ENCODE results near the gene SBK3. TPM values are rescaled to one million over a fixed set of nuclear protein-coding genes. Genes with fewer than 3 reads are reported as not detected.
A peak's percentile ranks its signal among the peaks of the same experiment; 100 is the strongest.

Gene SBK3
- total RNA-seq, 6 donors from 2014 or later: 0.30 to 1.6 (median 0.94) TPM; not detected in 3

DNA sequence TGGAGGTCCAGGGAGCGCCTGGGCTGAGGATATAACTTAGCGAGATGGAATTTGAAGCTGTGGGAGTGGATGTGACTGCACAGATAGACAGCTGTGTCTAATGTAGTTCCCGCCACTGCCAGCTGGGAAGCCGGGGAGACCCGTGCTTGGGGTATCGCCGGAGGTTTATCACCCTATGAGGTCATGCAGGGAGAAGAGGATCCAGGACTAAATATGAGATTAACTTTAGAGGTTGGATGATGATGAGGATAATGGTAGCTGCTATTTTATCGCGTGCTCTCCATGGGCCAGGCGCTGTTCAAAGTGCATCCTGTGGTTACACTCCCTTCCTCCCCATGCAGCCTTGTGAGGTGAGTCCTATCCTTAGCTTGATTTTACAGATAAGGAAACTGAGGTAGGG lies 37.2 kb downstream of the SBK3 start:
- Histone ChIP-seq H3K4me3 (no peak overlapping the region), H3K9me3 (no peaks in the 10 kb centered on the region), H3K4me1 (peaks cover 4 to 11% (median 7%) of the 10 kb centered on the region in 4 donors), H3K36me3 (no peaks in the 10 kb centered on the region), H3K27me3 (no peaks in the 10 kb centered on the region), H3K27ac (no peak overlapping the region)
- WGBS, 2 donors: 74 to 84% methylated on average over 10 of the region's 10 CpGs
- TF ChIP-seq POLR2AphosphoS5 (IDR thresholded peaks at IDR 0.05): no peak
- no peak for TF ChIP-seq EP300 (IDR thresholded peaks at IDR 0.05)
- no peak for TF ChIP-seq POLR2A (IDR thresholded peaks at IDR 0.05)
- no peak for TF ChIP-seq CTCF (IDR thresholded peaks at IDR 0.05)
- no peak for DNase-seq
- no peak for ATAC-seq (ENCODE audit: low FRiP score in 2 of 2)

GRCh38 chr19:55504981-55505380 lies 40.4 kb downstream of the SBK3 start:
- Histone ChIP-seq H3K9me3 (no peaks in the 10 kb centered on the region), H3K4me1 (peaks cover 4 to 11% (median 7%) of the 10 kb centered on the region in 4 donors), H3K4me3 (no peak overlapping the region), H3K36me3 (no peaks in the 10 kb centered on the region), H3K27me3 (no peaks in the 10 kb centered on the region), H3K27ac (no peak overlapping the region)
- DNase-seq (no peak), ATAC-seq (ENCODE audit: low FRiP score in 2 of 2) (no peak)
- WGBS, 2 donors: 82 to 85% methylated on average over 11 of the region's 11 CpGs
- TF ChIP-seq POLR2AphosphoS5 (IDR thresholded peaks at IDR 0.05): no peak
- no peak for TF ChIP-seq POLR2A (IDR thresholded peaks at IDR 0.05)
- no peak for TF ChIP-seq EP300 (IDR thresholded peaks at IDR 0.05)
- TF ChIP-seq CTCF (IDR thresholded peaks at IDR 0.05): no peak

DNA sequence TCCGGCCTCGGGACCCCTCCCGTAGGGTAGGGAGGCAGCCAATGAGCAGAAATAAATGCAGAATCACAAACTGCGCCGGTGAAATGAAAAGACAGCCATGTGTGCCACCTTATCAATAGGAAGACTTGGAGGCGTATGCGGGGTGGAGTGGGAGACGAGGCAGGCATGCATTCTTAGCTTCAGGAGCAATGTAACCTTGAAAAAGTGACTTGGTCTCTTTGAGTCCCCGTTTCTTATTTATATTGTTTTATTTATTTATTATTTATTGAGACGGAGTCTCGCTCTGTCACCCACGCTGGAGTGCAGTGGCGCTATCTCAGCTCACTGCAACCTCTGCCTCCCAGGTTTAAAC lies 41.1 kb downstream of the SBK3 start:
- TF ChIP-seq EP300 (IDR thresholded peaks at IDR 0.05): no peak
- ATAC-seq (ENCODE audit: low FRiP score in 2 of 2): no peak
- Histone ChIP-seq H3K9me3 (no peaks in the 10 kb centered on the region), H3K4me3 (peak overlapping the region in 3 of 4 donors; percentile 48 to 71 (median 51)), H3K27ac (peak overlapping the region in 2 of 4 donors; percentile 73 to 79), H3K4me1 (peaks cover 4 to 11% (median 7%) of the 10 kb centered on the region in 4 donors), H3K27me3 (no peaks in the 10 kb centered on the region), H3K36me3 (no peaks in the 10 kb centered on the region)
- WGBS, 2 donors: 29% methylated on average over 13 of the region's 13 CpGs
- DNase-seq: no peak

GRCh38 chr19:55503502-55504251 lies 41.7 kb downstream of the SBK3 start:
- TF ChIP-seq CTCF (IDR thresholded peaks at IDR 0.05): peak; percentile 97 to 99 (median 98)
- no peak for TF ChIP-seq EP300 (IDR thresholded peaks at IDR 0.05)
- TF ChIP-seq POLR2AphosphoS5 (IDR thresholded peaks at IDR 0.05): peak in 1 of 2 donors; percentile 18
- H3K4me1 ChIP-seq: peaks cover 4 to 11% (median 7%) of the 10 kb centered on the region in 4 donors
- 14 to 24% methylated on average over 34 to 51 of the region's 64 CpGs for WGBS, 2 donors
- peak overlapping the region; percentile 57 to 79 (median 70) for H3K27ac ChIP-seq
- H3K36me3 ChIP-seq: no peaks in the 10 kb centered on the region
- H3K9me3 ChIP-seq: no peaks in the 10 kb centered on the region
- H3K4me3 ChIP-seq: peak overlapping the region; percentile 34 to 71 (median 50)
- H3K27me3 ChIP-seq: no peaks in the 10 kb centered on the region
- ATAC-seq (ENCODE audit: low FRiP score in 2 of 2) (peak; percentile 95 to 97), DNase-seq (peak; percentile 90 to 99)

GRCh38 chr19:55503157-55503501 lies 42.2 kb downstream of the SBK3 start:
- TF ChIP-seq POLR2AphosphoS5 (IDR thresholded peaks at IDR 0.05): no peak
- no peak for TF ChIP-seq POLR2A (IDR thresholded peaks at IDR 0.05)
- no peak for TF ChIP-seq CTCF (IDR thresholded peaks at IDR 0.05)
- no peak for TF ChIP-seq EP300 (IDR thresholded peaks at IDR 0.05)
- Histone ChIP-seq H3K9me3 (no peaks in the 10 kb centered on the region), H3K27me3 (no peaks in the 10 kb centered on the region), H3K27ac (no peak overlapping the region), H3K4me3 (peak overlapping the region in 1 of 4 donors; percentile 48), H3K4me1 (peaks cover 4 to 11% (median 7%) of the 10 kb centered on the region in 4 donors), H3K36me3 (no peaks in the 10 kb centered on the region)
- no peak for DNase-seq
- WGBS, 2 donors: 79 to 89% methylated on average over 17 of the region's 17 CpGs
- no peak for ATAC-seq (ENCODE audit: low FRiP score in 2 of 2)

Data from upper lobe of left lung (tissue), 6 donors.